Measurements from ENCODE around the gene CHRDL2. TPM values are rescaled to one million over a fixed set of nuclear protein-coding genes. Genes with fewer than 3 reads are reported as not detected.
A peak's percentile ranks its signal among the peaks of the same experiment; 100 is the strongest.

The CHRDL2 gene
- polyA plus RNA-seq, 4 donors: 0.27 to 8.0 (median 2.5) TPM

DNA sequence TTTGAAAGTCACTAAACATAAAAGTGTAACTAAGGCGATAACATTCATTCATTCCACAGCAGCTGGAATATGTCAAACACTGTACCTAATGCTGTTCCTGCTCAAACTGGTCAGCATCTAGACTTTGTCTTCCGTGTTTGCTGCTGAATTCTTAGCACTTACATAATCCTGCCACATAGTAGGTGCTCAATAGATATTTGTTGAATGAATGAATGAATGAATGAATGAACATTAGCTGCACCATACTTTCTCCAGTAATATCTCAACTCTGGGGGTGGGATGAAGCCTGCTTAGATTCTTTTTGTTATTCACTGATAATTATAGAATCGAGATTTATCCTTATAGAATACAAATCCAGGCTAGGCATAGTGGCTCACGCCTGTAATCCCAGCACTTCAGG is 10.8 kb upstream of the CHRDL2 start:
- Histone ChIP-seq H3K27ac (ENCODE audit: low read depth in 1 of 3, low read length in 2 of 3) (no peak overlapping the region), H3K27me3 (ENCODE audit: control insufficient read depth in 3 of 3, insufficient read depth in 3 of 3, low read length in 3 of 3) (no peaks in the 10 kb centered on the region), H3K36me3 (ENCODE audit: control insufficient read depth in 3 of 3, insufficient read depth in 2 of 3, low read depth in 1 of 3, low read length in 3 of 3) (no peaks in the 10 kb centered on the region), H3K4me1 (ENCODE audit: control insufficient read depth in 3 of 3, insufficient read depth in 2 of 3, low read depth in 1 of 3, low read length in 2 of 3) (no peaks in the 10 kb centered on the region), H3K4me3 (ENCODE audit: low read depth in 1 of 3, low read length in 3 of 3) (no peak overlapping the region), H3K9me3 (ENCODE audit: control insufficient read depth in 2 of 2, insufficient read depth in 1 of 2, low read depth in 1 of 2, low read length in 1 of 2) (peaks cover 0 to 3% of the 10 kb centered on the region in 2 donors)
- FAIRE-seq: no peak
- DNase-seq: no peak
- 86 to 88% (median 88%) methylated on average over 4 of the region's 4 CpGs for WGBS, 3 donors

DNA sequence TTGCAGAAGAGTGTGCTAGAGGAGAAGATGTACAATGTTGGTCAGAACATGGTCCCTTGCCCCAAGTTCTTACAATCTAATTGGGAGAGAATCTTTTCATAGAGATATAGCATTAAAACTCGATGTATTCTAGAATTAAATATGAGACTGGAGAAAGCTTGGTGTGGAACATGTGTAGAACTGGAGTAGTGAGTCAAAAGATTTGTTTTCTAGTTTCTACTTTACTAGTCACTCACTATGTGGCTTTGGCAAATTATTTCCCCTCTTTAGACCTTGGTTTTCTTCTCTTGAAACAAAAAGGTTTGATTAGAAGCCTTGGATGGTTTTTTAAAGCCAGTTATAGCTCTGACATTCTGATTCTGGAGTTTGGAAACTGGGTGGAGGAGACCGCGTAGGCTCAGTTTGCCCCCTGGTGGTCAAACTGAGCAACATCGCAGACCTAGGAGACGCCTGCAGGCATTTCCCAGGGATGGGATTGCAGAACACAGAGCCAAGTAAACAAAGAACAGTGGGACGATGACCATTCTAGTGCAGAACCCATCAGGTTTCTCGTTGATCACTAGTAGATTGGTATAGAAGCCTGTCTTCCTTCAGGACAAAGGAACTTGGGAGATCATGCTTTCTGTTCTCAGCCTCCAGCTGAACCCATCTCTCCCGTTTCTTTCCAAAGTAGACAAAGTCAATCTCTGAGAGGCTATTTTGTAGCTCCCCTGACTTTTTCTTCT is 8.5 kb upstream of the CHRDL2 start:
- FAIRE-seq: no peak
- Histone ChIP-seq H3K4me1 (ENCODE audit: control insufficient read depth in 3 of 3, insufficient read depth in 2 of 3, low read depth in 1 of 3, low read length in 2 of 3) (no peaks in the 10 kb centered on the region), H3K36me3 (ENCODE audit: control insufficient read depth in 3 of 3, insufficient read depth in 2 of 3, low read depth in 1 of 3, low read length in 3 of 3) (no peaks in the 10 kb centered on the region), H3K27me3 (ENCODE audit: control insufficient read depth in 3 of 3, insufficient read depth in 3 of 3, low read length in 3 of 3) (no peaks in the 10 kb centered on the region), H3K27ac (ENCODE audit: low read depth in 1 of 3, low read length in 2 of 3) (no peak overlapping the region), H3K9me3 (ENCODE audit: control insufficient read depth in 2 of 2, insufficient read depth in 1 of 2, low read depth in 1 of 2, low read length in 1 of 2) (peaks cover 0 to 3% of the 10 kb centered on the region in 2 donors), H3K4me3 (ENCODE audit: low read depth in 1 of 3, low read length in 3 of 3) (no peak overlapping the region)
- DNase-seq: peak; percentile 66 to 76
- 11 to 21% (median 13%) methylated on average over 8 of the region's 8 CpGs for WGBS, 3 donors

DNA sequence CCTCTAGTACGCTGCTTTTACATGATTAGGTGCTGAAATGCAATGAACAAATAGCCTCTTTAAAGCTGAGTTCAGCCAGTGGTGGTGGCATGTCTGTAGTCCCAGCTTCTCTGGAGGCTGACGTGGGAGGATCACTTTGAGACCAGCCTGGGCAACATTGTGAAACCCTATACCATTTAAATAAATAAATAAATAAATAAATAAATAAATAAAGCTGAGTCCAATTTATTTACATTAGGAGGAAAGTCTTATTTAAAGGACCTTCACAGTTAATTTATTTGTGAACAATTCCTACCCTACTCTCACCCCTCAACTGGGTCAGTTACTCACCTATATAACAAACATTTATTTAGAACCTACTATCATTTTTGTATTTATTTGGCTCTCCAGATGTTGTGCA is 4.8 kb upstream of the CHRDL2 start:
- Histone ChIP-seq H3K36me3 (ENCODE audit: control insufficient read depth in 3 of 3, insufficient read depth in 2 of 3, low read depth in 1 of 3, low read length in 3 of 3) (no peaks in the 10 kb centered on the region), H3K4me3 (ENCODE audit: low read depth in 1 of 3, low read length in 3 of 3) (no peak overlapping the region), H3K4me1 (ENCODE audit: control insufficient read depth in 3 of 3, insufficient read depth in 2 of 3, low read depth in 1 of 3, low read length in 2 of 3) (peaks cover 0 to 4% (median 3%) of the 10 kb centered on the region in 3 donors), H3K27me3 (ENCODE audit: control insufficient read depth in 3 of 3, insufficient read depth in 3 of 3, low read length in 3 of 3) (peaks cover 6 to 16% (median 12%) of the 10 kb centered on the region in 3 donors), H3K27ac (ENCODE audit: low read depth in 1 of 3, low read length in 2 of 3) (no peak overlapping the region), H3K9me3 (ENCODE audit: control insufficient read depth in 2 of 2, insufficient read depth in 1 of 2, low read depth in 1 of 2, low read length in 1 of 2) (peaks cover 0 to 3% of the 10 kb centered on the region in 2 donors)
- DNase-seq (no peak), FAIRE-seq (no peak)
- WGBS, 3 donors: 87 to 95% (median 88%) methylated on average over 2 of the region's 2 CpGs

DNA sequence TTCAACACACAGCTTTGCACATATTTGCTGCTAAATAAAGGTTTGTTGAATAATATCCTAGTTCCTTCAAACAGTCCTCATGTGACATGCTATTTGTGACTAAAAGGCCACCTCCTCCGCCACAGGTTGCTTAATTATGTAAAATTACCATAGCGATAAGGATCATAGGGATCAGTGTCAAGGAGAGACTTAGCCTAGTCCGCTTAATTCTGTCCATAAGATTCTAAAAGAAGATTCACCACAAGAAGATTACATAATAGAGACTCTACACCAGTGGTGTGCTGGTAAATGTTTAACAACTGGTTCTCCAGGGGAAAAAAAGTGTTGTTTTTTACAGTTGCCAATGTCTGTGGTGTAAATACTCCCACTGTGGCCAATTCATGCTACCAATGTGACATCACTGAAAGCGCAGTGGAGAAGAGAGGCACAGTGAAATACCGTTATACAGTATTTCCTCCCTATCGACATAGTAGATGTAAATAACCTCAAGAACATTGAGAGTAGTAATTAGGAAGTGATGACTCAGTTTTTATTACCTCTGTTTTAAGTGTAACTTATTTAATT is 4.2 kb upstream of the CHRDL2 start:
- no peak overlapping the region for H3K27ac ChIP-seq (ENCODE audit: low read depth in 1 of 3, low read length in 2 of 3)
- H3K27me3 ChIP-seq (ENCODE audit: control insufficient read depth in 3 of 3, insufficient read depth in 3 of 3, low read length in 3 of 3): peaks cover 7 to 22% (median 17%) of the 10 kb centered on the region in 3 donors
- no peaks in the 10 kb centered on the region for H3K36me3 ChIP-seq (ENCODE audit: control insufficient read depth in 3 of 3, insufficient read depth in 2 of 3, low read depth in 1 of 3, low read length in 3 of 3)
- peaks cover 0 to 8% (median 3%) of the 10 kb centered on the region in 3 donors for H3K4me1 ChIP-seq (ENCODE audit: control insufficient read depth in 3 of 3, insufficient read depth in 2 of 3, low read depth in 1 of 3, low read length in 2 of 3)
- DNase-seq: no peak
- FAIRE-seq: no peak
- peaks cover 0 to 3% of the 10 kb centered on the region in 2 donors for H3K9me3 ChIP-seq (ENCODE audit: control insufficient read depth in 2 of 2, insufficient read depth in 1 of 2, low read depth in 1 of 2, low read length in 1 of 2)
- 62 to 73% (median 66%) methylated on average over 6 of the region's 6 CpGs for WGBS, 3 donors
- H3K4me3 ChIP-seq (ENCODE audit: low read depth in 1 of 3, low read length in 3 of 3): no peak overlapping the region

DNA sequence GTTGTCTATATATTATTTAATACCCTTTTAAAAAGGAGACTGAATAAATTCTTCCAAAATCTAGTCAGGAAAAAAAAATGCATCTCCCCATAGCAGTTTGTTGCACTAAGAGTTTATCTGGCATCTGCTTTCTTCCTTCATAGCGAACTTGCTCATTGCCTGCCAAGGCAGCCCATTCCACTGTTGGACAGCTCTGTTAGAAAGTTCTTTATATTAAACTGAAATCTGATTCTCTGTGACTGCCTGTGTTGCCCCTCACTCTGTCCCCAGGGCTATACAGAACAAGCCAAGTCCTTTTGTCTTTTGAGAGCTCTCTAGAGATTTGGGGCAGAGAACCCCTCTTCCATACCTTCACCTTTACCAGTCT is 3.3 kb upstream of the CHRDL2 start:
- Histone ChIP-seq H3K9me3 (ENCODE audit: control insufficient read depth in 2 of 2, insufficient read depth in 1 of 2, low read depth in 1 of 2, low read length in 1 of 2) (no peaks in the 10 kb centered on the region), H3K27me3 (ENCODE audit: control insufficient read depth in 3 of 3, insufficient read depth in 3 of 3, low read length in 3 of 3) (peaks cover 7 to 31% (median 18%) of the 10 kb centered on the region in 3 donors), H3K4me1 (ENCODE audit: control insufficient read depth in 3 of 3, insufficient read depth in 2 of 3, low read depth in 1 of 3, low read length in 2 of 3) (peaks cover 0 to 8% (median 3%) of the 10 kb centered on the region in 3 donors), H3K4me3 (ENCODE audit: low read depth in 1 of 3, low read length in 3 of 3) (no peak overlapping the region), H3K27ac (ENCODE audit: low read depth in 1 of 3, low read length in 2 of 3) (no peak overlapping the region), H3K36me3 (ENCODE audit: control insufficient read depth in 3 of 3, insufficient read depth in 2 of 3, low read depth in 1 of 3, low read length in 3 of 3) (no peaks in the 10 kb centered on the region)
- FAIRE-seq (no peak), DNase-seq (no peak)
- WGBS, 3 donors: 83 to 88% (median 88%) methylated on average over 1 of the region's 1 CpG

DNA sequence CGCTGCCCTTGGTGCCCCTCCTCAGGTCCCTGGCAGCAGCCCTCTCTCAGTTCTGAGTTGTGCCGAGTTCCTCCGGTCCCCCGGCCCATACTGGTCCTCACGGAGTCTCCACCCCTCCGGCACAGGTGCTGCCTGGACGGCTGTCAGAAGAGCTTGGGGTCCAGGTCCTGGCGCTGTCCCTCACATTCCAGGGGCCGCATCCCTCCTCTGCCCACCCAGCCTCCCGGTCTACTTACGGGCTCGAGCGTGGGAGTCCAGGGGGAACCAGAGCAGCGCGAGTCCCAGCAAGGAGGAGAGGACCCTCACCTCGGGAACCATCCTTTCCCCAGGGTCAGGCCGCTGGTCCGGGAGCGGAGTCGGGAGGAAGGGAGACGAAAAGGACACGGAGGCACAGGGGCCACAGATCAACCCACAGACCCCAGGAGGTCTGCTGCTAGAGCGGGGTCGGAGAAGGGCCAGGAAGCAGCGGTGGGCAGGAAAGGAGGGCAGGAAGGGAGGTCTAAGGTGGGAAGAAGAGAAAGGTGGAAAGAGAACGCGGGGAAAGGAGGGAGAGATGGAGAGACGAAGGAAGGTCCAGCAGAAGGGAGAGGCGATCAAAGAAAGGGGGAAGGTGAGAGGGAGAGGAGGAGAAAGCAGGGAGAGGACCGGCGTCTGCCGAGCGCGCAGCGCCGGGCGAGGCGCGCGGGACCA is 510 bp downstream of the CHRDL2 start:
- 7 to 9% (median 8%) methylated on average over 30 to 40 of the region's 40 CpGs for WGBS, 3 donors
- Histone ChIP-seq H3K27me3 (ENCODE audit: control insufficient read depth in 3 of 3, insufficient read depth in 3 of 3, low read length in 3 of 3) (peaks cover 7 to 41% (median 18%) of the 10 kb centered on the region in 3 donors), H3K9me3 (ENCODE audit: control insufficient read depth in 2 of 2, insufficient read depth in 1 of 2, low read depth in 1 of 2, low read length in 1 of 2) (no peaks in the 10 kb centered on the region), H3K36me3 (ENCODE audit: control insufficient read depth in 3 of 3, insufficient read depth in 2 of 3, low read depth in 1 of 3, low read length in 3 of 3) (no peaks in the 10 kb centered on the region), H3K27ac (ENCODE audit: low read depth in 1 of 3, low read length in 2 of 3) (no peak overlapping the region), H3K4me1 (ENCODE audit: control insufficient read depth in 3 of 3, insufficient read depth in 2 of 3, low read depth in 1 of 3, low read length in 2 of 3) (peaks cover 0 to 16% (median 3%) of the 10 kb centered on the region in 3 donors), H3K4me3 (ENCODE audit: low read depth in 1 of 3, low read length in 3 of 3) (no peak overlapping the region)
- DNase-seq: no peak
- no peak for FAIRE-seq

DNA sequence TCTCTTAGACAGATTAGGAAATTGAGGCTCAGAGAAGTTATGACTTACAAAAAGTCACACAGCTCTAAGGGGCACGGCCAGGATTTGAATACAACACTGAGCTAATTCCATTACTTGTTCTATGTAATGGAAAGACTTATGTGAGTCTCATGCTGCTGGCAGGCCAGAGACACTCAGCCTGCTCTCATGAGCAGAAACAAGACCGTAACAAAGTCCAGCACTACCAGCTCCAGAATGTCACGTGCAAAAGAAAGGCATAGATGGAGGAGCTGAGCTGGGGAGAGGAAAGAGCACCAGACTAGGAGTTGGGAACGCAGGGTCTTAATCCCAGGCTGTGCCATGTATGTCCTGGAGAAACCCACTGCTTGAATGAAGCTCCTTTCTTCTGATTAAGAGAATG is 1.8 kb downstream of the CHRDL2 start:
- H3K9me3 ChIP-seq (ENCODE audit: control insufficient read depth in 2 of 2, insufficient read depth in 1 of 2, low read depth in 1 of 2, low read length in 1 of 2): no peaks in the 10 kb centered on the region
- FAIRE-seq: no peak
- H3K27me3 ChIP-seq (ENCODE audit: control insufficient read depth in 3 of 3, insufficient read depth in 3 of 3, low read length in 3 of 3): peaks cover 7 to 41% (median 18%) of the 10 kb centered on the region in 3 donors
- no peak overlapping the region for H3K27ac ChIP-seq (ENCODE audit: low read depth in 1 of 3, low read length in 2 of 3)
- no peak overlapping the region for H3K4me3 ChIP-seq (ENCODE audit: low read depth in 1 of 3, low read length in 3 of 3)
- peak; percentile 26 to 52 for DNase-seq
- H3K36me3 ChIP-seq (ENCODE audit: control insufficient read depth in 3 of 3, insufficient read depth in 2 of 3, low read depth in 1 of 3, low read length in 3 of 3): no peaks in the 10 kb centered on the region
- WGBS, 3 donors: 34 to 71% (median 60%) methylated on average over 4 of the region's 4 CpGs
- peaks cover 0 to 16% (median 3%) of the 10 kb centered on the region in 3 donors for H3K4me1 ChIP-seq (ENCODE audit: control insufficient read depth in 3 of 3, insufficient read depth in 2 of 3, low read depth in 1 of 3, low read length in 2 of 3)

DNA sequence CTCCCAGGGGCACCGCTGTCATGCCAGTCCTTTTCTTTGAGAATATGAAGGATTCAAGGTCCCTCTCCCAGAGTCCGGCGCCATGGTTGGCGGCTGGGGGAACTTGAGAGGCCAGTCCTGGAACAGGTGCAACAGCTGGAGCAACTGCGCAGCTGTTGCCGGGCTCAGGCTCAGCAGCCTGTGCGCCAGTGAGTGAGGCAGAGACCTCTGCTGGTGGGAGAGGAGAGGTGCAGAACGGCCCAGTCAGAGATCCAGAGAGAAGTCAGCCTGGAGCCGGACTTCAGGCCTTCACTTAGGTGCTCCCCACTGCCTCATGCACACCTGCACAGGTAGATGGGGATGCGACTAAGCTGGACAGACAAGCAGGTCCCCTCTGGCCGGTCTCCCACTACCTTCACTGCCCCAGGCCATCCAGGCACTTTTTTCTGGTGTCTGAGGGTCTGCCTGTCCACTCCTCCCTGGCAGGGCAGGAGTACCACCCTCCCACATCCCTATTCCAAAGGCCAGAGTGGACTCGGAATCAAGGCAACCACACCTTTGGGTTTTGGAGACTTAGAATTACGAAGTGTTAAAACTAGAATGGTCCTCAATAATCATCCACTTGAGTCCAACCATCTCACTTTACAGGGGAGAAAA is 4.6 kb downstream of the CHRDL2 start:
- Histone ChIP-seq H3K27ac (ENCODE audit: low read depth in 1 of 3, low read length in 2 of 3) (no peak overlapping the region), H3K36me3 (ENCODE audit: control insufficient read depth in 3 of 3, insufficient read depth in 2 of 3, low read depth in 1 of 3, low read length in 3 of 3) (no peaks in the 10 kb centered on the region), H3K4me1 (ENCODE audit: control insufficient read depth in 3 of 3, insufficient read depth in 2 of 3, low read depth in 1 of 3, low read length in 2 of 3) (peaks cover 0 to 15% (median 3%) of the 10 kb centered on the region in 3 donors), H3K27me3 (ENCODE audit: control insufficient read depth in 3 of 3, insufficient read depth in 3 of 3, low read length in 3 of 3) (peaks cover 7 to 28% (median 9%) of the 10 kb centered on the region in 3 donors), H3K9me3 (ENCODE audit: control insufficient read depth in 2 of 2, insufficient read depth in 1 of 2, low read depth in 1 of 2, low read length in 1 of 2) (no peaks in the 10 kb centered on the region), H3K4me3 (ENCODE audit: low read depth in 1 of 3, low read length in 3 of 3) (no peak overlapping the region)
- FAIRE-seq (no peak), DNase-seq (peak; percentile 73 to 85)
- 12 to 18% (median 12%) methylated on average over 12 to 13 of the region's 13 CpGs for WGBS, 3 donors
